ENCODE results near the gene B4GALNT3.

GRCh38 chr12:574475-575128 is 114.9 kb downstream of the B4GALNT3 start:
- TF ChIP-seq CTCF (conservative IDR thresholded peaks at IDR 0.05 in 1 of 2, IDR thresholded peaks at IDR 0.05 in 1 of 2; ENCODE audit: low read depth in 1 of 2, low read length in 2 of 2) (no peak), EZH2 (IDR thresholded peaks at IDR 0.05; ENCODE audit: low read length, missing control alignments) (no peak)

Data from fibroblast of lung (primary cell).